Upper lobe of left lung (tissue), 4 donors: Measurements from ENCODE around the gene GLIPR1.

Source experiments
- EP300 ChIP-seq, 4 donors: sonication (generic); formaldehyde crosslinking; IDR thresholded peaks; one replicate each; pipeline ENCODE4 v1.5.1; 2017; ENCODE audit warnings: antibody characterized with exemption in 4 of 4, control low read depth in 2 of 4
- POLR2A ChIP-seq, 4 donors: fragments of 450-650 bp; IDR thresholded peaks; one replicate each; pipeline ENCODE4 v1.5.1; 2016 to 2017; ENCODE audit warnings: antibody characterized with exemption in 4 of 4, mild to moderate bottlenecking in 2 of 4

DNA sequence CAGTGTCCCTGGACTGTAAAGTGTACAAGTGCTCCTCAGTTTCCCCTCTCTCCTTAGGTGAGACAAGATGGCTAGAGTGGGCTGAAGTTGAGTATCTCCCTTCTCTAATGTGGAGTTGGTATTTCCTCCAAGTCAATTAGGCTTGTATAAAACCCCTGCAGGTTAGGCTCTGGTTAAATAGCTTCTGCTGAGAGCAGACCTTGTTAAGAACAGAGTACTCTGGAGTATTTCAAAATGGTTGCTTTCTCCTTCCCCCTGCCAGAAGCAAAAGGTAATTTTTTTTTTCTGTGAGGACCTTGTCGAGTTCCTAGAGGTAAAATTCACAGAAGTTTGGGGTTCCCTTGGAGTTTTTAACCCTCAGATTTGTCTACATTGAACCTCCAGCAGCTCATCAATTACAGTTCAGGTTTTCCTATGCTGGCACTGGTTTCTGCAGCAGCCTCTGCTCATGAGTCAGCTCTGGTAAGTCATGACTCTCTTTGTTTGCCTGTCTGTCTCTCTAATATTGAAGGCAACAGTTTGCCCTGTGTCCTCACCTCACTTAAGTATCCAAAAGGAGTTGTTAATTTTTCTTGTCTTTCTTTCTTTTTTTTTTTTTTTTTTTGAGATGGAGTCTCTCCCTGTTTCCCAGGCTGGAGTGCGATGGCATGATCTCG is 27.8 kb upstream of the GLIPR1 start:
- TF ChIP-seq EP300 (IDR thresholded peaks at IDR 0.05) (no peak), POLR2A (IDR thresholded peaks at IDR 0.05) (no peak)
